ENCODE measurements around the gene DHX8.

Gene DHX8

DNA sequence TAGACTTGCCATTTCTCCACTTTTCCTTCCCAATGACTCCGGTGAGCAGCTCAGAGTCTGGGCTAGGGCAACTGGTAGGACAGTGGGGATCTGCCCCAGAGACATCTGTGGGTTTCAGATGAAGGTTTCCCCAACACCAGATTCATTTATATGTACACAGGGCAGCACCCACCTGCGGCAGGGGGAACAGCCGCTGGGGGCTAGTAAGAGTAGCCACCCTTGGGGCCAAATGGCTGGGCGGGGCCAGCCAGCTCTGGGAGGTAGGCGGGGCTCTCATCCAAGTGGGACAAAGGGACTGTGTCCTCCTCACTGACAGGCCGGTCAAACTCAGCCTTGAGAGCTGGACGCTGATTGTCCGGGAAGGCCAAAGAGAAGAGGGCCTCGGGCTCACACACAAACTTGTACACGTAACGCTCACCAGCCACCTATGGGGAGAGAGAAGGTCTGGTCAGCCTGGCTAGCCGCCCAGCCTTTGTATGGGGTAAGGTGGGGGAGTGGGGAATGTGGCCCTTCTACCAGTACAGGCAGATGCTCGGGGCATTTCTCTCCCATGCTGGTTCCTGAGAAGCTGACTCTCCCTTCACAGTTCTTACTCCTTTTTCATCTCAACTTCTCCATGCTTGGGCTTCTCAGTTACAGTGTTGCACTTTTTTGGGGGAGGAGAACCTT is 44.7 kb downstream of the DHX8 start:
- DNase-seq, result no peak

DNA sequence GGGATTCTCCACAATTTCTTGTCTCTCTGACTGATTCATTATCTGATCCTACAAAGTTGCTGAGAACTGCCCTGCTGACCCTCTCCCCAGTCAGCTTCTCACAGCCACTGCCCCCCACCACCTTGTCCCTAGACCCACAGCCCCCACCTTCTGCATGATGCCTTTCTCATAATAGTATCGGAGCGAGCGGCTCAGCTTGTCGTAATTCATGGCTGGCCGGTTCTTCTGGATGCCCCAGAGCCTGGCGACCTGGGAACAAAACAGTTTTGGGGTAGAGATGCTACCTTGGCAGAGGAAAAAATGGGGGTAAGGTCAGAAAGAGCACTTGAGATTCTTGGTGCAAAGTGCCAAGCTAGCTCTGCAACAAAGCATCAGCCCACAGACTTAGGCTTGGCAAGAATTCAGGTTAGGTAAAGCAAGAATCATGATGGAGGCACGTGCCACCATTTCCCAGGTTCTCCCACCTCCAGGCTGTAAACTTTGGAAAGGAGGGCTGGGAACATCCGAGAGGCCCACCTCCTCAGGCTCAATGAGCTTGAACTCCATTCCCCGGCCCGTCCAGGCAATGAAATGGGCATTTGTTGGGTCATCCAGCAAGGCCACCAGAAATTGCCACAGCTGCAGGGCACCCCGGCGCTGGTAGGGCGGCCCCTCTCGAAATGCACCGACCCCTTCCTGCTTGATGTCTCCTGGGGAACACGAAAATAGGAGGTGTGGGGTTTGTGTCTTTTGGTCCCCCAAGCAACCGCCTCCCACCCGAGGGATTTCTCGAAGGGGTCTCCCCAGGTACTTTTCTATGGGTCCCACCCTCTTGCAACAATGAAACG is 45.4 kb downstream of the DHX8 start:
- DNase-seq, result no peak

DNA sequence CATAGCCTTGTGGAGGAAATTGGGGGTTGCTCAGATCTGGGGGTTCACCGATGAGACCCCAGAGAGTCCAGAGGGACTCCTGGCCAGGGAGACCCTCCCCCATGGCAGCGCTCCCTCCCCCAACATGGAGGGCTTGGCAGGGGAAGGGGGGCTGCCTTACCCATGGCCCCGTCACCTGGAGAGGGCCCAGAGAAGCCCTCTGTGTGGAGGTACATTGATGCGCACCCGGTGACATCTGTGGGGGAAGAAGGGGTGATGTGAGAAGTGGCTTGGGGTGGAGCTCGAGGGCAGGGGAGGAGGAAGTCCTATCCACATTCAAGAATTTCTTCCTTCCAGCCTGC is 46.1 kb downstream of the DHX8 start:
- DNase-seq, result no peak

DNA sequence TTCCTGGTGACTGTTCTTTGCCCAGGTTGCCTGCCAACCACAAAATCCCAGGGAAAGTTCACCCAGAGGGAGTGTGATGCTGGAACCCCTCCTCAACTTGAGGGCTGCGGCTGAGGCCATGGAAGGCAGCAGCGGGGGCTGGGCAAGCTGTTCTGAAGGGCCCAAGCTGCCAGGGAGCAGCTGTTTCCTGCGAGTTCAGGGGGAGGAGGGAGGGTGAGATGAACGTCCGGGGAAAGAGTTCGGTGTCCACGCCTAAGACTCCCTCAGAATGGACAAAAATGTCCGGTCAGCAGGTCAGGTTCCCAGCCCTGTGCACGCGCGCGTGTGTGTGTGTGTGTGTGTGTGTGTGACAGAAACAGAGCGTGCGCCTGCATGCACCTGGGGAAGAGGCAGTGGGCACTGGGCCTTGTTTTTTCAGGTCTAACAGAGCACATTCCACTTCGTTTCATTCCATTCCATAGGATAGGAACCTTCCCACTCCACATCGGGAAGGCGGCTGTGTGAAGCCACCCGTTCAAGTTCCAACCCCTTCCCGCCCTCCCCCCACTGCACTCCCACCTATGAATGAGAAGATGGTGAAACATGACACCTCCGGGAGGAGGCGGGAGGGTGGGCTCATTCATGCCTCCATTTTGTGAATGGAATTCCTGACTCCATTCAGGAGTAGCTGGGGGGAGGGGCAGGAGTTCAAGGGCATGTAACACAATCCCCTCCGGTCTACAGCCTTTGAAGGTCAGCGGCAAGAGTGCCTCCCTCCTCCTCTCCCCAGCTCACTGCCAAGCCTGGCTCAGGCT is 46.7 kb downstream of the DHX8 start:
- DNase-seq, result no peak

DNA sequence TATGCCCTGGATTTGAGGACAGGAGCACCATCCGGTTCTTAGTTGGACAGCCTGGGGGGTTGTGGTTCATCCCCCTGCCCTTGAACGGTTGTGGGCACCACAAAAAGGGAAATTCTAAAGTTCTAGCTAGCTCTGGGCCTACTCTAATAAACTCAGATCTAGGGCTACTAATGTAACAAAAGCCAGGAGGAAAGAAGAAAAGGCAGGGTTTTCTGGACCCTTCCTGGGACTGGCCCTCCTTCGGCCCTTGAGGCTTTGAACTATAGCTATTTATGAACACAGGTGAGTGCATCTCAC is 47.3 kb downstream of the DHX8 start:
- no peak for DNase-seq

DNA sequence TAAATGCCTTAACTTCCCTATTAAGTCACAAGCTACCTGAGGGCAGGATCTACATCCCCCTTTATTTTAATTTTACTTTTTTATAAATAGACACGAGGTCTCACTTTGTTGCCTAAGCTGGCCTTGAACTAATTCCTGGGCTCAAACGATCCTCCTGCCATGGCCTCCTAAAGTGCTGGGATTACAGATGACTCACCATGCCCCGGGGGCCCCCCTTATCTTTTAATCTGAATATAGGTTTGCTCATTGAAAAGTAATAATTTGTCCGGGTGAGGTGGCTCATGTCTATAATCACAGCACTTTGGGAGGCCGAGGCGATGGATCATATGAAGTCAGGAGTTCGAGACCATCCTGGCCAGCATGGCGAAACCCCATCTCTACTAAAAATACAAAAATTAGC is 48.2 kb downstream of the DHX8 start:
- DNase-seq, result no peak

DNA sequence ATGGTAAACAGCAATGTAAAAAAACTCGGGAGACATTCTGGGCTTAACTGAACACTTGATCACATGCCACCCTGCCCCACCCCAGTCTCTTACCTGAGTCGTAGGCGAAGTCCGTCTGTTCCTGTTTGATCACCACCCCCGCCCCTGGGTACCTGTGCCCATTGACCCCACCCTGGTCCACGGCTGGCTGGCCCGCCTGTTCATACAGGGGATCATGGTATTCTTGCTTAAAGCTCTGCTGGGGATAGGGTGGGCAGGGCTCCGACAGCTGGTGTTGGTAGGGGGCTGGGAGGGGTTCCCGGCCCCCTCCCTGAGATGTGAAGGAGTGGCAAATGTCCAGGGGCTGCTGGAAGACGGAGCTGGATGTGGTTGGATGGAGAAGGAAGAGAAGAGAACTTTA is 48.8 kb downstream of the DHX8 start:
- no peak for DNase-seq

DNA sequence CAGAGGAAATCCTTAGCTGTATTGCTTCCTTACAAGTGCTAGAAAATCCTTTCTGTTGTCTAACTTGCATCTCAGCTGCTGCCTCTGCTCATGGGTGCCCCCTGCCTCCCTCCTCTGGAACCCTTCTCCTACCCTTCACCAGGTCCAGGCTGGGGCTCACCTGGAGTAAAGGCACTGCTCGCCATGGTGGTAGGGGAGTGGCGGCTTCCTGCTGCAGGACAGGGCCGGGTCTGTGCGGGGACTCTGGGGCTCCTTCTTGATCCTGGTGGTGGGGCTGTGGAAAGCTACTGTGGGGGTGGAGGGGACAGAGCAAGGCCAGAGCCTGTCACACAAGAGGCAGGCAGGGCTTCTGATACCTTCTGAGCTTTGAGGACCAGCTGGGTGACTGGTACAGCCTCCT is 49.9 kb downstream of the DHX8 start:
- no peak for DNase-seq

DNA sequence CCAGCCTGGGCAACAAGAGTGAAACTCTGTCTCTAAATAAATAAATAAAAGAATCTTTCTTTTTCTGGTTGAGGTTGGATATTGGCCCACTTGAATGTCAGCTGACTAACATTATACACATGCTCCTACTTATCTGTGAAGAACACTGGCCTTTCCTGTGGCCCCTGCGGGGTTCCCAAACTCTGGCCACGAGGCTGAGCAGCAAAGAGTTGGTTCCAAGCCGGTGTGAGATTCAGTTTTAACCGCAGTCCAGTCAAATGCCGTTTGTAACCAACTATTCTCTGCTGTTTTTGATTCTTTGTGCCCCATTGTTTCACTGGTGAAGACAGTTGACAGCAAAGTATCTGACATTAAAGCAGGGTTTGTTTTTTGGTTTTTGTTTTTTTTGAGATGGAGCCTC is 51.1 kb downstream of the DHX8 start:
- no peak for DNase-seq

DNA sequence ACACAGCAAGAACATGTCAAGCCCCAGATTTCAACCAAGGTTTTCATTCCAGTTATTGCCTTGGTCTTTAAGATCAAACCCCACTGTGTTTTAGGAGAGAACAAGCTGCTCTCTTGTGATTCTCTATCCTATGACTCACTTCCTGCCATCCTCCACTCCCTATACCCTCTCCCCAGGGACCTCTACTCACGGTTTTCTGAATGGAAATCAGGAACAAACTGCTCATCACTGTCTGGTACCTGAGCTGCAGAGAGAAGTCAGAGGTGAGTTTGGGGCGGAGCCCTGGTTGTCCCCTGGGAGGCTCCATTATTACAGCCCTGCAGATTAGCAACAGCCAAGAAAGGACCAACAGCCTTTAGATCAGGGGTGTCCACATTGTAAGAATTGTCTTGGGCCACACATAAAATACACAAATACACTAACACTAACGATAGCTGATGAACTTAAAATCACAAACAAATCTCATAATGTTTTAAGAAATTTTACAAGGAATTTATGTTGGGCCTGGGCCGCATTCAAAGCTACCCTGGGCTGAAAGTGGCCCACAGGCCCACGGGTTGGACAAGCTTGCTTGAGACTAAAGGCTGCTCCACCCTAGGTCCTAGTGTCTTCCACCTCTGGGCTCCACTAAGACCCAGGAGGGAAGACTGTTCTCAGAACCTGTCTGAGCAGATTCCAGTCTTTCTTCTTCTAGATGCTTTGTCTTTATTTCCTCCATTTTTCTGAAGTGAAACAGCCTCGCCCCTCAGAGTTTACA is 52.6 kb downstream of the DHX8 start:
- peak; percentile 19 for DNase-seq

DNA sequence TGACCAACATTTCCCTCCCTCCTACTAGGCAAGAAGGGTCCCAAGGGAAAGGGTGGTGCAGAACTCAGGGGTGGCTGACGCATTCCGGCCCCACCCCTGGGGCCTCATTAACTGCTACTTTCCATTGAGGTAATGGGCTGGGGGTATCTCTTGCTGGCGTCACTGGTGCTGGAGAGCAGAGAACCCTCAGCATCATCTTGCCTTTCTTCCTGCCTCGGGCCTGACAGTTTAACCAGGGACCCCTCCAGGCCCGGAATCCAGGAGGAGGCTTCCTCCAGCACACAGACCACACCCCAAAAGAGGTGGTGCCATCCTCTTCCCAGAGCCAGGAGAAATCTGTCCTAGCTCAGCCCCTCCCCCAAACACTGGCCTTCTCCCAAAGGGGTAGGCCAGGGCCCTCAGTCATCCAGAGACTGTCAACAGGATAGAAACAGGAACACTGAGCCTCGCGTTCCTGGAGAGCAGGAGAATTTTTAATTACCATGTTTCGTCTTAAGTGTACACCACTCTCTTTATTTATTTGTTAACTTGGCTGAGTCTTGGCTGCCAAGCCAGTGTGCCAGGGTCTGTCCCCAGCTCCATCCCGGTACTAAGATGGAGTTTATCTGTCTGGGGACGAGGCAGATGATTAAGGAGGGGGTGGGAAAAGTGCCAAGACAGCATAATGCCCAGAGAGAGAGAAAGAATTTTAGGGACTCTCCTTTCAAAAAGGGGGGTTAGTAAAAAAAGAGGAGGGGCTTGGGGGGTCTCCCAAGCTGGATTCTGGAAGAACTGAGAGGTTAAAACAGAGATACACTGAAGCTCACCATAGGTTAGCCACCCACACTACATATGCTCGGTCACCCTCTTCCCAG is 57.3 kb downstream of the DHX8 start:
- no peak for DNase-seq

DNA sequence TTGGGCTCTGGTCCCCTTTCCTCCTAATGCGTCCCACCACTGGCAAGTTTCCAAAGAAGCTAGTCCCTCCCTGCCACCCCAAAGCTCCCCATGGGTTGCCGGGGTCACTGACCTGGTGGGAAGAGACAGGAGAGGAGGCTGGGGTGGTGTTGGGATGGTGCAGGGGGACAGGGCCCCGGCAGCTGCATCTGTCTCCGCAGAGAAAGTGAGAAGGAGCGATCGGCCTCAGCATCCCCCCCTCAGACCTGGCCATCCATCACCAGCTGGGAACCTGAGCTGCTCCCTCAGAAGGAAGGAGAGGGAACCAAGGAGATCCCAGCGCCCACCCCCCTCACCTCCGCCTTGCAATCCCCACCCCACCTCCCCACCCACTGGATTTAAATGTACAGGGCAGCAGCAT is 59.1 kb downstream of the DHX8 start:
- no peak for DNase-seq

DNA sequence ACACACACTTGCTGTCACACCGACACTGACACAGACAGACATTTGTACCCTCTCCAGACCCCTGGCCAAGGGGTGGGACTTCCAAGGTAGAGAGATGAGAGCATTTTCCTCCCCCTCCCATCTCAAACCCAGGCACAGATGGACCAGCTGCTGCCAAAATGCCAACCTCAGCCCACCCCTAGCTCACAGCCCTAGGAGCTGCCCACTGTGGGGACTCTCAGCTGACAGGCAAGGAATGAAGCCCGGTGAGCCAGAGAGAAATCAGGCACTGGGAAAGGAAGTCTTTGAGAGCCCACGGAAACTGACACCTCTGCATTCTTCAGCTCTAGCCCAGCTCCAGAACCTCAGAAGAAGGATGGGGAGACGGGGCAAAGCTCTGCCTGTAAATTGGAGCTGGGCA is 59.5 kb downstream of the DHX8 start:
- no peak for DNase-seq

DNA sequence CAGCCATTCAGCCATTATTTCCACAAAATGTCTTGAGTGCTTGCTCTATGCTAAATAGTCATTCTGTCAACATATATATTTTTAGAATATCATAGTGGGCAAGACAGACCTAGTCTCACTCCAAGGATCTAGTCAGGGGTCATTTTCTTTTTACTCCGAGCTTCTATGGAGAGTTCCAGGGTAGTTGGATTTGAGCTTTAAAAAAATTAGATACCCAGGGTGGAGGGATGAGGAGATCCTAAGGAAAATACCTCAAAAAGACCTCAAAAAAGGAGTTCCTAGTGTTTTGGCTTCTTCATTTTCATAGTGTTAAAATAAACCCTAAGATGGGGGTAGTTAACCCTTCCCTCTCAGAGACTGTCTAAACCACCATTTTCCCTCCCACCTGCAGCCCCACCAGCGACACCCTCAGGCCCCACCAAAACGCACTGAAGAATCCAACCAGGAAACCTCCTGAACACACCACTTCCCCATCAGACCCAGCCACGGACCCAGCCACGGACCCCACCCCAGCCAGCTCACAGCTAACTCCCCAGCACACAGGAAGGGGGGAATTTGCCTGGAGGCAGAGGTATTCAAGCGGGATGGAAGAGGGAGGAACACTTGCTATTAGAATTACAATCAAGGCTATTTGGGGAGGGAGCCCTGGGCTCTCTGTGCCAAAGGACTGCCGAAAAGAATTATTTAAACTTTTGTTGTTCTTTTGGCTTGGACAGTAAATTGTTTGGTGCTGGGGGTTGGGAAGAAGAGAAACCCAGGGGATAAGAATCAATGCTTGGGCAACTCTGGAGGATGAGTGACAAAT is 60.2 kb downstream of the DHX8 start:
- DNase-seq, result no peak

DNA sequence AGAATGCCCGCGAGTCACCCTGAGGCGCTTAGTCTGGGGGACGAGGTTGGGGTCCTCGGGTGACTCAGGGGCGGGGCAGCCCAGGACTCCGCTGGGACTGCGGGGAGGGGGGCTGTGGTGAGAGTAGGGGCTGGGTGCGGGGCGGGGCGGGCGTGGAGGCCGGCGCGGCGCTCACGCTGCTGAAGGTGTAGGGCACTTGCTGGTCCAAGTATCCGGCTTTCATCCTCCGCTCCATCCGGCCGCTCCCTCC is 61.5 kb downstream of the DHX8 start:
- no peak for DNase-seq

DNA sequence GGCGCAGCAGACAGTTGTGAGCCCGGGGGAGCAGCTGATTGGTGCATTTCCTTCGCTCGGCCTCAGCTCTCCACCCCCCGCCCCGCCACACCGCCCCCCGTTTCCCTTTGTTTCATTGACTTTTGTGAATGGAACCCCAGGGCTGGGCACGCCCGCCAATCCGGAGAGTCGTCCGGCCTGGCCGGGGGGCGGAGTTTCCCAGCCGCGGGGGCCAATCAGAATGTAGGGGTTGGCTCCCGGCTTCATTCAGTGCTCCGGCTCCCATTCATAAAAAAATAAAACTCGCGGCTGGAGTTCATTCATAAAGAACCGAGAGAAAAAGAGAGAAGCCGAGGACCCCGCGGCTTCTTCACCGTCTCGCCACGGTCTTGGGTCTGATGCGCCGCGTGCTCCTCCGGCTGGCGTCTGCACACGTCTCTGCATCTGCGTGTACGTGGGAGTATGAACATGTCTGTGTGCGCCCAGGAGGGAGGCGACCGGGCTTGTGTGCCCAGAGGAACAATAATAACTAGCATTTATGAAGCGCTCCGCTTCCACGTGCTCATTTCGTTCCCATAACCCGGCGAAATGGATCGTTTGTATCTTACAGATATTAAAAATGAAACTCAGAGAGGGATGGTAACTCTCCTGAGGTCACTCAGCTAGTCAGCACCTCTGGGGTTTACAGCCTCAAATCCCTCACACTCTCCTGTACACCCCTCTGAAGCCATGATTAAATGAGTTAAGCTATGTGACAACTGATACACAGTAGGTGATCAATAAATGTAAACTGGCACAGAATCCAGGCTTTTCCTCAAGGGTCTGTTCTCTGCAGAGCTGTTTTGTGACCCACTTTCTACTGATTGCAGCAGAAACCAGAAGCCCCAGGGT is 62.8 kb downstream of the DHX8 start, which contains the start of gene ETV4:
ETV4 (minus strand) TSS at position 22 of the 870 bp plus-strand sequence. CDS start 723 bp downstream, outside the sequence.
- peak; percentile 84 for DNase-seq

DNA sequence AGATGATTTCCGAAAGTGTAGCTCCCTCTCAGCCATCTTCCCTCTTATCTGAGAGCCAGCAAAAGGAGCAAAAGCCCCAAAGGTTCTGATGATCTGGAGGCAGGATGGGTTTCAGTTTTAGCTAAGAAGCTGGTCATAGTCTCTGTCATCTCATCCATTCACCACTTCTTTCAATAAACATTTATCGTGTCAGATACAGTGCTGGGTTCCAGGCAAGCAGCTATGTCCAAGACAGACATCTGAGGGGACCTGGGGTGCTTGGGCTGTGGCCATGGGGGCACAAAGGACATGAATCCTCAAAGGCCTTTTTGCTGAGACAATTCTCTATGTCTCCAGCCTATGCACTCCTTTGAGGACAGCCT is 63.4 kb downstream of the DHX8 start:
- no peak for DNase-seq

DNA sequence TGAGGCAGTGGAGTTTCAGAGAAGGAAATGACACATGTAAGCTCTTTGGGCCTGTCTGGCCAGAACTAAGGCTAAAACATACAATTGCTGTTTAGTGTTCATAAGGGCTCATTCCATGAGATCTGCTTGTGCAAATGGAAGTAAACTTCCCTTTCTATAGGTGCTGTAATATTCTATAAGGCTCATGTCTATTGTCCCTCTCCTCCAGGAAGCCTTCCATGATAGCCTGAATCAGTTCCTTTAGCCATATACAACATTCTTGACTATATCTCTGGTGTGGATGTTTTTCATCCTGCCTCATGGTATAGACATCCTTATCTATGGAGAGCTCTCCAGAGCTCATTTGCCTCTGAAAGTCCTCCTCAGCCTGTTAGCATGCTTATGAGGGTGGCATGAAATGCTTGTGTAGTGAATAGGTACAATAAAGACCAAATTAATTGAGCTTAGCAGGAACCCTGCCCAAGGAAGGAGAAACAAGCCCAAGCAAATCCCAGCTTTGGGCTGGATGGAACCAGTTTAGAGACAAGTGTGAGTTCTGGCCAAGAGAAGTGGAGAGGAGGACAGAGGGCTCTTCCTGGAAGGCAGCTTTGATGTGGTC is 64.0 kb downstream of the DHX8 start:
- DNase-seq, result no peak

DNA sequence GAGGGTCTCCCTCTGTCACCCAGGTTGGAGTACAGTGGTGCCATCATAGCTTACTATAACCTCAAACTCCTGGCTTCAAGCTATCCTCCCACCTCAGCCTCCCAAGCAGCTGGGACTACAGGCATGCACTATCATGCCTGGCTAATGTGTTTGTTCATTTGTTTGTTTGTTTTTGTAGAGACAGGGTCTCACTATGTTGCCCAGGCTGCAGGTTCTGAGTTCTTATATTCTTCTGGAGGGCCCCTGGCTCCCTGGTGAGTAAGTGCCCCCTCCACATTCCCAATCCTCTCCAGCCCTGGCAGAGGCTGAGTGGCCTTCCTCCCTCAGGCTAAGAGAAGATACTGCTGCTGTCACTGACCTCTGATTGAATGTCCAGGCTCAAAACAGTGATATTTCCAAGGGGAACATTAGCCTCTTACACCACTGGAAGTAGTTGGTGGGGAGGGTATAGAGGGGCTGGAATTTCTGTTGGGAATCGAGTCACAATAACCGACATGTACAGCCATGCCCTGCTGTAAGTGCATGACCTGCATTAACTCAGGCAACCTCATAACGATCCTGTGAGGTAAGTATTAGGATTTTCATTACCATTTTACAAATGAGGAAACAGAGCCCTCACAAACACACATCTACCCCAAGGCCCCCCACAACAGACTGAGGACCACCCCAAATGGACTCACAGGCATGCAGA is 65.1 kb downstream of the DHX8 start:
- no peak for DNase-seq

DNA sequence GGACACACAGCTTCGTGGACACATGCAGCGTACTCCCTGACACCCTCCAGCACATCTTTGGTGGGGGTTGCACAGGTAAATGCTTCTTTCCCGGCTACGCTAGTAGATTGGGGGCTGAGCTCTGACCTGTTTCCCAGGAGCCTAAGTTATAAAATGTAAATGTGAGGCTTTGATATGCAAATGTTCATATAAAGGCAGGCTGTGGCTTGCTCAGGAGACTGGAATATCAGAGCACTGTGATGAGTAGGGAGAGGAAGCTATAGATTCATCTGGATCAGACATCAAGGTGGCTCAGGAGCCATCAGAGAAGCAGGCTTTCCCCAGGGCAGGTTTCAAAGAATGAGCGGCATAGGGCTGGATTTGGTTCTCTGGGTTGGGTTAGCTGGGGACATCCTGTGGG is 65.7 kb downstream of the DHX8 start:
- DNase-seq, result no peak

Data from COR-L47 (cell line).